ENCODE measurements around the gene DVL1.
"Not testable (repeated sequence)": the region's sequence is repeated elsewhere in the genome, so short reads cannot be mapped to it uniquely, and the experiment has no call there.

Gene DVL1

GRCh38 chr1:1324524-1325287 is 24.5 kb downstream of the DVL1 start, which contains the start of the genes CPTP and INTS11:
CPTP (plus strand) TSS chr1:1324802; CDS start chr1:1326911, 2,109 bp downstream.
INTS11 (minus strand) TSS chr1:1324660; CDS start chr1:1324608, 52 bp downstream.
- peak; percentile 72 to 77 for DNase-seq

DNA sequence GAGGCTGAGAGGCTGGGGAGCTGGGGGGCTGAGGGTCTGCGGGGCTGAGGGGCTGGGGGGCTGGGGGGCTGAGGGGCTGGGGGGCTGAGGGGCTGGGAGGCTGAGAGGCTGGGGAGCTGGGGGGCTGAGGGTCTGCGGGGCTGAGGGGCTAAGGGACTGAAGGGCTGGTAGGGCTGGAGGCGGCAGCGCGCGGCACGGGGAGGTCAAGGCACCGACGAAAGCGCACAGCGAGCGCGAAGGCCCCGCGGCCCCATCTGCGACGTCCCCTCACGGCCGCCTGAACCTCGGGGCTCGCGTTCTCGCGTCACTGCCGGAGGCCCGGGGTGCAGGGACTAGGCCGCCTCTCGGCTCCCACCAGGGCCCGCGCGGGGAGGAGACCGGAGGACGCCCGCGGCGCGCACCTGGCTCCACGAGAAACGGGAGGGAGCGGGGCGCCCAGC is 25.1 kb downstream of the DVL1 start:
- DNase-seq = no peak

- DNase-seq = no peak
These were observed 26.3 kb downstream of the DVL1 start for GRCh38 chr1:1322952-1323351.

DNA sequence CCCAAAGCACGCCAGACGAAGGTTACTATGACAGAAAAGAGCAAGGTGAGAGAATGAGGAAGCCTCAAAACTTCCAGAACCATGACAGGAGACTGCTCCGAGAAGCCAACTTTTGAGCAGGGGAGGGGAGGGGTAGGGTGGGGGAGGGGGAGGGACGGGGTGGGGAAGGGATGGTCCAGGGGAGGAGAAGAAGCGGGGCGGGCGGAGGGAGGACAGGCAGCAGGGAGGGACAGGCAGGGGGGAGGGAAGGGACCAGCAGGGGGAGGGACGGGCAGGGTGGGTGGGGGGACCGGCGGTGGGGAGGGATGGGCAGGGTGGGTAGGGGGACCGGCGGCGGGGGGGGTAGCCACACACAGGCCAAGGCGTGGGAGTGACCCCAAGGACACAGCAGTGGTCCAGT is 26.8 kb downstream of the DVL1 start:
- DNase-seq = no peak

- DNase-seq = no peak
These were observed 27.7 kb downstream of the DVL1 start for GRCh38 chr1:1321477-1321876.

- DNase-seq = no peak
These were observed 28.4 kb downstream of the DVL1 start for GRCh38 chr1:1320666-1321448.

- no peak for DNase-seq
These were observed 29.6 kb downstream of the DVL1 start for GRCh38 chr1:1319646-1319941.

GRCh38 chr1:1318777-1319645 is 30.2 kb downstream of the DVL1 start:
- DNase-seq = no peak

DNA sequence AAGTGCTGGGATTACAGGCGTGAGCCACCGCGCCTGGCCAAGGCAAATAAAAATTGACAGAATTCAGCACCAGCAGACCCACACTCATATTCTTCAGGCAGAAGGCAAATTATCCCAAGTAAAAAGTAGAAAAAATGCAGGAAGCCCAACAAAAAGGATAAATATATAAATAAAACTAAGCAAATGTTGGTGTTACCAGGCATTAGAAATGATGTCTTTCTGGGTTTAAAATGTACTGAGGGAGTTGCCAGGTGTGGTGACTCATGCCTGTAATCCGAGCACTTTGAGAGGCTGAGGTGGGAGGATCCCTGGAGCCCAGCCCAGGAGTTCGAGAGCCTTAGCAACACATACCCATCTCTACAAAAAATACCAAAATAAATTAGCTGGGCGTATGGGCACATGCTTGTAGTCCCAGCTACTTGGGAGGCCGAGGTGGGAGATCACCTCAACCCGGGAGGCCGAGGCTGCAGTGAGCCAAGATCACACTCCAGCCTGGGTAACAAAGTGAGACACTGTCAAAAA is 31.0 kb downstream of the DVL1 start:
- no peak for DNase-seq

DNA sequence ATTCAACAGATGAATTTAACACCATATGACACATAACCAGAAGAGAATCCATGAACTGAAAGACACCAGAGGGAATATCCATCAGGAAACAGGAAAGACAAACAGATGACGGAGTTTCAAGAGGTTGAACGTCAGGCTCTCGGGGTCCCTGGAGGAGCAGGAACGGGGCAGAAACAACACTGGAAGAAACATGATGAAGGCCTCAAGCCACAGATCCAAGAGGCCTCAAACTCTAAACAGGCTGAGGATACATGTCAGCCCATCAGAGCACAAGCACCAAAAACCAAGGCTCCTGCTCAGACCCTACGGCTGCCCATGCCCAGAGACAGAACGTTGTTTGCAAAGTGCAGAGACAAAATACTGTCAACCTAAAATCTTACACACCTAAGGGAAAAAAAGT is 31.8 kb downstream of the DVL1 start:
- no peak for DNase-seq

DNA sequence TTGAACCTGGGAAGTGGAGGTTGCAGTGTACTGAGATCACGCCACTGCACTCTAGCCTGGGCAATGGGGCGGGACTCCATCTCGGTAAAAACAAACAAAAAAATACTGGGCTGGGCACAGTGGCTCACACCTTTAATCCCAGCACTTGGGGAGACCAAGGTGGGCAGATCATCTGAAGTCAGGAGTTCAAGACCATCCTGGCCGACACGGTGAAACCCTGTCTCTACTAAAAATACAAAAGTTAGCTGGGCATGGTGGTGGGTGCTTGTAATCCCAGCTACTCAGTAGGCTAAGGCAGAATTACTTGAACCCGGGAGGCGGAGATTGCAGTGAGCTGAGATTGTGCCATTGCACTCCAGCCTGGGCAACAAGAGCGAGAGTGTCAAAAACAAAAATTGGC is 33.0 kb downstream of the DVL1 start:
- DNase-seq = not testable (repeated sequence)

GRCh38 chr1:1315435-1315954 is 33.7 kb downstream of the DVL1 start:
- no peak for DNase-seq

GRCh38 chr1:1314678-1315335 is 34.4 kb downstream of the DVL1 start:
- DNase-seq = no peak

GRCh38 chr1:1314237-1314586 is 35.0 kb downstream of the DVL1 start:
- DNase-seq = no peak

GRCh38 chr1:1313500-1314236 is 35.5 kb downstream of the DVL1 start:
- no peak for DNase-seq

DNA sequence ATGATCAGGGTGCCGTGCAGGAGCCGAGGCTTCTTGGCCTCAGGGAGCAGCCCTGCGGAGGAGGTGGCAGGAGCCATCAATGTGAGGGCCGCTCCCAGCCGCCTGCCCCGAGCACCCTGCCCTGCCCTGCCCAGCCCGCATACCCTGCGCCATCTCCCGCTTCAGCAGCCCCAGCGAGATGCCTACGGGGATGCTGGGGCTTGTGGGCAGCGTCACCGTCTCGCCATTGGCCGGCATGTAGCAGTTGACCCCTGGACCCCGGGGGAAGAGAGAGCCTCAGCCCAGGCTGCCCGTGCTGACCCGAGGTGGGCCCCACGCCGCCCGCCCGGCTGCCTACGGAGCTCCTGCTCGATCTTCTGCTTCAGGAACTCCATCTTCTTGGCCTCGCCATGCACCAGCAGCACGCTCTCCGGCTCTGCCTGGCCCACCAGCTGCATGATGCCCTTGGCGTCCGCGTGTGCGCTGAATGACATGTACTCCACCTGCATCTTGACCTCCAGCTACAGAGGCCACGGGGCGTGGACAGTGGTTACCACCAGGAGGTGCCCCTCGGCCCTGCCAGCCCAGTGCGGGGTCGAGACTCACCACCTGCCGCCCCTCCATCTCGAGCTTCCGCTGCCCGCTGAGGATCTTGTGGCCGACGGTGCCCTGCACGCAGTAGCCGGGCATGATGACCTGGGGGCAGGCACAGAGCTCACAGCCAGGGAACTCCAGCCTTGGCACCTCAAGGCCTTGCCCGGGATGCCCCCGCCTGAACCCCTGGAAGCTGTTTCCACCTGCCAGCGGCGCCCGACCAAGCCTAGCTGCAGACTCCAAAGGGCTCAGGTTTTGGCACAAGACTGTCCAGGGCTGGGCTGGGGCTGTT is 36.5 kb downstream of the DVL1 start:
- DNase-seq = no peak

DNA sequence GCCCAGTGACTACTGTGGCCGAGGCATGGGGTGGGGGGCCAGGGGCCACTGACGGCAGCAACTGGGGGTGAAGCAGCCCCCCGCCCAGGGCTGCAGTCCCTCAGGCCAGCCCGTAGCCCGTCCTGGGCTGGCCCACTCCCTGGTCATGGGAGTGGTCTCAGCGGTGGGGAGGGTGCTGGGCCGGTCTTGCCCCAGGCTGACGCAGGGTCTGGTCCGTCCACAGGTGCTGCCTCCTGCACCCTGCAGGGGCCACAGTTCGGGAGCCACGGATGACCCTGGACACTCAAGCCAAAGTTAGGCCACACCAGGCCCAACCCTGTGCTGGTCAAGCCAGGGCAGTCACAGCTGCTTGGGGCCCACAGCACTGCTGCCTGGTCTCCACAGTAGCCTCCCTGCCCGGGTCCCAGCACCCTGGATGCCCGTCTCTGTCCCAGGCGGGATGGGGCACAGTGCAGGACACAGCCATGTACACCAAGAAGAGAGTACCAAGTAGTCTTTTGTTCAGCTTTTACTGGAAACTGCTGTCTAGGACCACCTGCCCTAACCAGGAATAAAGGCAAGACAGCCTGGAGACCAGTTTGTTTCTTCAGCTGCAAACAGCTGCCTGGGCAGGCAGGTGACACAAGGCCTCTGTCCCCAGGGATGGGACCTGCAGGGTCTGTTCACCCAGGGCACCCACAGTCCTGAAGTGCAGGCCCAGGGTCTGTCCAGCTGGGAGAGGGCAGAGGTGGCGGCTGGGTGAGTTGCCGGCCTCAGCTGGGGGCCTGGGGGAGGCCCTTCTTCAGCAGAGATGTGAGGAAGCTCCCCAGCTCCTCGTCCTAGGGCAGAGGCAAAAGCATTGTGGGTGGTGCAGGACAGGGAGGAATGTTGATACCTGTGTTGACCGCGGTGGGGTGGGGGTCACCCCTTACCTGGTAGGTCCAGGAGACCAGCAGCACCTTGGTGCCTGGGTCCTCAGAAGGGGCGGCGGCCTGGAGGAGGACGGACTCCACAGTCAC is 37.8 kb downstream of the DVL1 start:
- DNase-seq = no peak

- DNase-seq = no peak
These were observed 38.7 kb downstream of the DVL1 start for GRCh38 chr1:1310476-1311053.

DNA sequence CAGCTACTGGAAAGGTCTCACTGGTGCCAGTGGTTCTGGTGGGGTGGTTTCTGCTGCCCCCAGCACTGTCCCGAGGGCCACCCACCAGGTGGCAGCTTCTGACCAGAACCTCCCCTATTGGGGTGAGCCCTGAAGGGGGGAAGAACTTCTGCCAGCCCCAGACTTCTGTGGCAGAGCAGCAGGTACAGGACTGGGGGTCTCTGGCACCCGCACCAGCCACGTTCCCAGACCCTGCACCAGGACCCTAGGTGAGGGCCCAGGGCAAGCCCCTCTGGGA is 39.2 kb downstream of the DVL1 start:
- DNase-seq = no peak

Measured in AML-193 (cell line).